HG03095 (cell line): ENCODE results near the gene GCK.
A peak's percentile ranks its signal among the peaks of the same experiment; 100 is the strongest.

ENCODE experiments used
- ATAC-seq: cut with Tn5 transposase; IDR thresholded peaks from one replicate; pipeline ENCODE4 v1.9.1; 2021; ENCODE audit warnings: moderate library complexity; ENCODE audit not compliant: unreplicated experiment

The GCK gene

GRCh38 chr7:44123190-44124003 lies 65.8 kb downstream of the GCK start, which contains the start of gene POLD2:
POLD2 (minus strand) TSS chr7:44123548; CDS start chr7:44122053, 1,495 bp downstream.
- ATAC-seq: peak; percentile 99

- ATAC-seq: no peak
These were observed 66.7 kb downstream of the GCK start for GRCh38 chr7:44122529-44122928.

- ATAC-seq: no peak
These were observed 67.3 kb downstream of the GCK start for GRCh38 chr7:44121761-44122420.

- no peak for ATAC-seq
These were observed 68.8 kb downstream of the GCK start for GRCh38 chr7:44120395-44120794.

GRCh38 chr7:44119829-44120380 lies 69.3 kb downstream of the GCK start:
- ATAC-seq: no peak

- no peak for ATAC-seq
These were observed 71.3 kb downstream of the GCK start for GRCh38 chr7:44117801-44118429.

GRCh38 chr7:44116789-44117666 lies 72.2 kb downstream of the GCK start:
- no peak for ATAC-seq

- ATAC-seq: no peak
These were observed 73.0 kb downstream of the GCK start for GRCh38 chr7:44116087-44116788.

- ATAC-seq: no peak
These were observed 74.5 kb downstream of the GCK start for GRCh38 chr7:44114586-44115310.

- no peak for ATAC-seq
These were observed 75.4 kb downstream of the GCK start for GRCh38 chr7:44113764-44114354.

- ATAC-seq: no peak
These were observed 76.1 kb downstream of the GCK start for GRCh38 chr7:44112997-44113763.

GRCh38 chr7:44112231-44112996 lies 76.8 kb downstream of the GCK start:
- ATAC-seq: no peak

GRCh38 chr7:44111761-44112160 lies 77.5 kb downstream of the GCK start:
- ATAC-seq: no peak

GRCh38 chr7:44110719-44111635 lies 78.3 kb downstream of the GCK start:
- ATAC-seq: no peak

- ATAC-seq: no peak
These were observed 79.2 kb downstream of the GCK start for GRCh38 chr7:44109991-44110390.
